ENCODE results near the gene ATF7.

Gene ATF7

GRCh38 chr12:53577941-53578352 lies 48.2 kb downstream of the ATF7 start:
- no peaks in the 10 kb centered on the region for H3K9me2 ChIP-seq (replicated peaks; ENCODE audit: control insufficient read depth, low read length)
- H3K4me1 ChIP-seq (ENCODE audit: control insufficient read depth, low read length) = no peaks in the 10 kb centered on the region
- no peaks in the 10 kb centered on the region for H3K9me3 ChIP-seq (ENCODE audit: control insufficient read depth, insufficient read depth, low read length)
- H3K4me3 ChIP-seq (ENCODE audit: low read length) = no peak overlapping the region
- no peaks in the 10 kb centered on the region for H3K36me3 ChIP-seq (ENCODE audit: control insufficient read depth, low read length)
- H3F3A ChIP-seq (ENCODE audit: control insufficient read depth, insufficient read depth) = no peaks in the 10 kb centered on the region
- H3K27me3 ChIP-seq (ENCODE audit: control insufficient read depth, low read length) = no peaks in the 10 kb centered on the region
- H3K4me2 ChIP-seq (ENCODE audit: low read length) = no peak overlapping the region
- no peaks in the 10 kb centered on the region for H4K20me1 ChIP-seq (ENCODE audit: control insufficient read depth, insufficient read depth, low read depth, low read length)
- H3K27ac ChIP-seq (ENCODE audit: low read depth, low read length) = no peak overlapping the region
- TF ChIP-seq CTCF (IDR thresholded peaks at IDR 0.05; ENCODE audit: low read depth, low read length, poor library complexity, severe bottlenecking) (no peak), EZH2phosphoT487 (IDR thresholded peaks at IDR 0.05; ENCODE audit: borderline replicate concordance, low read length) (no peak)
- H3K79me2 ChIP-seq (ENCODE audit: control insufficient read depth, low read length) = no peaks in the 10 kb centered on the region

- Histone ChIP-seq H3K4me2 (ENCODE audit: low read length) (no peak overlapping the region), H3K27ac (ENCODE audit: low read depth, low read length) (no peak overlapping the region)
Measured at GRCh38 chr12:53575502-53576249, 50.5 kb downstream of the ATF7 start.

GRCh38 chr12:53572134-53572758 lies 53.9 kb downstream of the ATF7 start:
- no peaks in the 10 kb centered on the region for H3K9me3 ChIP-seq (ENCODE audit: control insufficient read depth, insufficient read depth, low read length)
- H3K4me3 ChIP-seq (ENCODE audit: low read length) = no peak overlapping the region
- no peaks in the 10 kb centered on the region for H3K79me2 ChIP-seq (ENCODE audit: control insufficient read depth, low read length)
- H3K27ac ChIP-seq (ENCODE audit: low read depth, low read length) = no peak overlapping the region
- H3K36me3 ChIP-seq (ENCODE audit: control insufficient read depth, low read length) = no peaks in the 10 kb centered on the region
- no peaks in the 10 kb centered on the region for H3K4me1 ChIP-seq (ENCODE audit: control insufficient read depth, low read length)
- H3K9me2 ChIP-seq (replicated peaks; ENCODE audit: control insufficient read depth, low read length) = no peaks in the 10 kb centered on the region
- no peaks in the 10 kb centered on the region for H3F3A ChIP-seq (ENCODE audit: control insufficient read depth, insufficient read depth)
- H3K27me3 ChIP-seq (ENCODE audit: control insufficient read depth, low read length) = no peaks in the 10 kb centered on the region
- H4K20me1 ChIP-seq (ENCODE audit: control insufficient read depth, insufficient read depth, low read depth, low read length) = no peaks in the 10 kb centered on the region
- TF ChIP-seq EZH2phosphoT487 (IDR thresholded peaks at IDR 0.05; ENCODE audit: borderline replicate concordance, low read length) (no peak), CTCF (IDR thresholded peaks at IDR 0.05; ENCODE audit: low read depth, low read length, poor library complexity, severe bottlenecking) (no peak)
- no peak overlapping the region for H3K4me2 ChIP-seq (ENCODE audit: low read length)

More at GRCh38 chr12:53575502-53576249, 50.5 kb downstream of the ATF7 start:
- Histone ChIP-seq H3K4me1 (ENCODE audit: control insufficient read depth, low read length) (no peaks in the 10 kb centered on the region), H3K79me2 (ENCODE audit: control insufficient read depth, low read length) (no peaks in the 10 kb centered on the region), H3K27me3 (ENCODE audit: control insufficient read depth, low read length) (no peaks in the 10 kb centered on the region), H3K36me3 (ENCODE audit: control insufficient read depth, low read length) (no peaks in the 10 kb centered on the region), H3K9me2 (replicated peaks; ENCODE audit: control insufficient read depth, low read length) (no peaks in the 10 kb centered on the region), H4K20me1 (ENCODE audit: control insufficient read depth, insufficient read depth, low read depth, low read length) (no peaks in the 10 kb centered on the region), H3F3A (ENCODE audit: control insufficient read depth, insufficient read depth) (no peaks in the 10 kb centered on the region), H3K9me3 (ENCODE audit: control insufficient read depth, insufficient read depth, low read length) (no peaks in the 10 kb centered on the region), H3K4me3 (ENCODE audit: low read length) (no peak overlapping the region)
- no peak for TF ChIP-seq EZH2phosphoT487 (IDR thresholded peaks at IDR 0.05; ENCODE audit: borderline replicate concordance, low read length)

GRCh38 chr12:53571295-53571694 lies 54.9 kb downstream of the ATF7 start:
- no peaks in the 10 kb centered on the region for H3K9me2 ChIP-seq (replicated peaks; ENCODE audit: control insufficient read depth, low read length)
- no peaks in the 10 kb centered on the region for H3K36me3 ChIP-seq (ENCODE audit: control insufficient read depth, low read length)
- no peaks in the 10 kb centered on the region for H3K27me3 ChIP-seq (ENCODE audit: control insufficient read depth, low read length)
- H3K4me2 ChIP-seq (ENCODE audit: low read length) = no peak overlapping the region
- H3K4me3 ChIP-seq (ENCODE audit: low read length) = no peak overlapping the region
- H4K20me1 ChIP-seq (ENCODE audit: control insufficient read depth, insufficient read depth, low read depth, low read length) = no peaks in the 10 kb centered on the region
- no peak overlapping the region for H3K27ac ChIP-seq (ENCODE audit: low read depth, low read length)
- no peaks in the 10 kb centered on the region for H3F3A ChIP-seq (ENCODE audit: control insufficient read depth, insufficient read depth)
- no peaks in the 10 kb centered on the region for H3K4me1 ChIP-seq (ENCODE audit: control insufficient read depth, low read length)
- H3K9me3 ChIP-seq (ENCODE audit: control insufficient read depth, insufficient read depth, low read length) = no peaks in the 10 kb centered on the region
- no peaks in the 10 kb centered on the region for H3K79me2 ChIP-seq (ENCODE audit: control insufficient read depth, low read length)
- TF ChIP-seq CTCF (IDR thresholded peaks at IDR 0.05; ENCODE audit: low read depth, low read length, poor library complexity, severe bottlenecking) = no peak
- no peak for TF ChIP-seq EZH2phosphoT487 (IDR thresholded peaks at IDR 0.05; ENCODE audit: borderline replicate concordance, low read length)

All from DOHH2 (cell line).